GM23338 (cell line): Measurements from ENCODE around the gene GAB2. TPM values are rescaled to one million over a fixed set of nuclear protein-coding genes. Genes with fewer than 3 reads are reported as not detected.

Experiments used
- ATAC-seq: fragments of 200-7000 bp; cut with Tn5 transposase; 3 replicates; pipeline ENCODE4 v1.9.1; 2020
- DNase-seq: peaks from one replicate; pipeline ENCODE4 v3.0.0-alpha.2; 2015; ENCODE audit warnings: low spot score
- H2AFZ ChIP-seq: fragments of 200-600 bp; sonication (generic); 2 replicates; pipeline ENCODE4 v1.8.0; 2016; ENCODE audit warnings: antibody characterized with exemption, mild to moderate bottlenecking, moderate library complexity
- H3F3A ChIP-seq: fragments of 200-600 bp; sonication (generic); replicated peaks from 2 replicates; pipeline ENCODE4 v1.8.0; 2017; ENCODE audit warnings: antibody characterized with exemption, mixed run types, low read depth
- H3K27ac ChIP-seq: fragments of 200-600 bp; sonication (generic); 2 replicates; pipeline ENCODE4 v1.6.1; 2016; ENCODE audit warnings: low read depth
- H3K27me3 ChIP-seq: fragments of 200-600 bp; sonication (generic); 2 replicates; pipeline ENCODE4 v1.8.0; 2016; ENCODE audit warnings: mild to moderate bottlenecking, mixed run types, moderate library complexity; ENCODE audit not compliant: insufficient read depth
- H3K36me3 ChIP-seq: fragments of 200-600 bp; sonication (generic); 2 replicates; pipeline ENCODE4 v1.8.0; 2016; ENCODE audit warnings: mild to moderate bottlenecking; ENCODE audit not compliant: insufficient read depth
- H3K4me1 ChIP-seq: fragments of 200-600 bp; sonication (generic); 2 replicates; pipeline ENCODE4 v1.8.0; 2016; ENCODE audit warnings: mild to moderate bottlenecking, moderate library complexity; ENCODE audit not compliant: insufficient read depth
- H3K4me2 ChIP-seq: fragments of 200-600 bp; sonication (generic); 2 replicates; pipeline ENCODE4 v1.7.1; 2017; ENCODE audit warnings: mixed run types
- H3K4me3 ChIP-seq: fragments of 200-600 bp; sonication (generic); 2 replicates; pipeline ENCODE4 v1.6.1; 2016; ENCODE audit warnings: mixed run types
- H3K79me2 ChIP-seq: fragments of 200-600 bp; sonication (generic); replicated peaks from 2 replicates; pipeline ENCODE4 v1.8.0; 2017; ENCODE audit warnings: mild to moderate bottlenecking; ENCODE audit not compliant: insufficient read depth
- H3K9me2 ChIP-seq: fragments of 200-600 bp; sonication (generic); 2 replicates; pipeline ENCODE4 v1.8.0; 2017; ENCODE audit not compliant: insufficient read depth
- H4K20me1 ChIP-seq: fragments of 200-600 bp; sonication (generic); replicated peaks from 2 replicates; pipeline ENCODE4 v1.8.0; 2017; ENCODE audit warnings: mild to moderate bottlenecking; ENCODE audit not compliant: insufficient read depth
- H3K27ac Mint-ChIP-seq: 2 replicates; pipeline ENCODE4 v1.8.0; 2020; ENCODE audit warnings: inconsistent platforms, mild to moderate bottlenecking, moderate library complexity, mixed read lengths
- H3K27me3 Mint-ChIP-seq: 3 replicates; pipeline ENCODE4 v1.8.0; 2022; ENCODE audit warnings: low read depth, mild to moderate bottlenecking, moderate library complexity, mixed read lengths, inconsistent platforms; ENCODE audit not compliant: insufficient read depth, poor library complexity
- H3K36me3 Mint-ChIP-seq: 3 replicates; pipeline ENCODE4 v1.8.0; 2021; ENCODE audit warnings: low read depth, mild to moderate bottlenecking, inconsistent platforms, moderate library complexity, mixed read lengths
- H3K4me1 Mint-ChIP-seq: 3 replicates; pipeline ENCODE4 v1.8.0; 2020; ENCODE audit warnings: mild to moderate bottlenecking, inconsistent platforms, mixed read lengths
- H3K4me3 Mint-ChIP-seq: 3 replicates; pipeline ENCODE4 v1.8.0; 2021; ENCODE audit warnings: moderate library complexity, mild to moderate bottlenecking, inconsistent platforms, mixed read lengths
- H3K9me3 Mint-ChIP-seq: 3 replicates; pipeline ENCODE4 v1.8.0; 2020; ENCODE audit warnings: moderate library complexity, mild to moderate bottlenecking, inconsistent platforms, mixed read lengths
- CREB1 ChIP-seq: fragments of 250-450 bp; sonication (Bioruptor Pico); IDR thresholded peaks from 2 replicates; pipeline ENCODE4 v1.5.0; 2020; ENCODE audit warnings: low read depth, mild to moderate bottlenecking, moderate library complexity
- CTCF ChIP-seq, 2 experiments: fragments of 200-600 bp in 1 of 2; sonication (generic) in 1 of 2; conservative IDR thresholded peaks; 2 replicates each; pipeline versions ENCODE4 v1.5.1 to v1.6.1; 2016 to 2017; ENCODE audit warnings: antibody characterized with exemption in 2 of 2, low read depth in 2 of 2, mild to moderate bottlenecking in 2 of 2, moderate library complexity in 1 of 2
- ETS1 ChIP-seq: IDR thresholded peaks from 2 replicates; pipeline ENCODE4 v1.6.1; 2016; ENCODE audit warnings: antibody characterized with exemption
- EZH2 ChIP-seq: fragments of 200-600 bp; sonication (generic); IDR thresholded peaks from one replicate; pipeline ENCODE4 v1.8.0; 2017; ENCODE audit warnings: antibody characterized with exemption, mild to moderate bottlenecking, low read depth; ENCODE audit not compliant: unreplicated experiment
- EZH2phosphoT487 ChIP-seq: fragments of 200-600 bp; sonication (generic); IDR thresholded peaks from one replicate; pipeline ENCODE4 v1.8.1; 2018; ENCODE audit warnings: antibody characterized with exemption; ENCODE audit not compliant: unreplicated experiment
- JUNB ChIP-seq: IDR thresholded peaks from one replicate; pipeline ENCODE4 v1.6.1; 2016; ENCODE audit warnings: antibody characterized with exemption; ENCODE audit not compliant: unreplicated experiment
- NANOG ChIP-seq: IDR thresholded peaks from 2 replicates; pipeline ENCODE4 v1.6.1; 2016; ENCODE audit warnings: antibody characterized with exemption, borderline replicate concordance
- POLR2AphosphoS5 ChIP-seq: IDR thresholded peaks from 2 replicates; pipeline ENCODE4 v1.6.1; 2016; ENCODE audit warnings: antibody characterized with exemption, low read depth
- STAT1 ChIP-seq: IDR thresholded peaks from one replicate; pipeline ENCODE4 v1.6.1; 2016; ENCODE audit warnings: antibody characterized with exemption; ENCODE audit not compliant: unreplicated experiment
- ZNF114 ChIP-seq: fragments of 250-450 bp; sonication (Bioruptor Pico); IDR thresholded peaks from 2 replicates; pipeline ENCODE4 v1.5.0; 2020; ENCODE audit warnings: mild to moderate bottlenecking, moderate library complexity
- ZNF331 ChIP-seq: fragments of 250-450 bp; sonication (Bioruptor Pico); IDR thresholded peaks from 2 replicates; pipeline ENCODE4 v1.5.0; 2020; ENCODE audit warnings: low read depth, mild to moderate bottlenecking, moderate library complexity
- ZNF462 ChIP-seq: fragments of 250-450 bp; sonication (Bioruptor Pico); IDR thresholded peaks from 2 replicates; pipeline ENCODE4 v1.5.0; 2020; ENCODE audit warnings: mild to moderate bottlenecking, moderate library complexity
- polyA plus RNA-seq: library from polyadenylated mRNA; unstranded; fragments of >200 nt; fragmentation: Nextera tagmentation; extraction: Ambion mirVana; gene quantifications from 2 replicates; pipeline ENCODE4 v1.2.1, GENCODE V29; 2016
- total RNA-seq: library from RNA; depleted of rRNA; stranded (reverse); fragments of >200 nt; shearing (Covaris generic); gene quantifications from 2 replicates; pipeline ENCODE4 v1.2.3, GENCODE V29; 2014
- TF ChIP-seq, protein P1 (sequence below): IDR thresholded peaks from one replicate; pipeline ENCODE4 v1.6.1; 2018; ENCODE audit warnings: antibody characterized with exemption; ENCODE audit not compliant: unreplicated experiment

Gene GAB2
- total and polyA plus RNA-seq, 2 experiments from 2014 or later: 2.0 to 10.8 TPM

DNA sequence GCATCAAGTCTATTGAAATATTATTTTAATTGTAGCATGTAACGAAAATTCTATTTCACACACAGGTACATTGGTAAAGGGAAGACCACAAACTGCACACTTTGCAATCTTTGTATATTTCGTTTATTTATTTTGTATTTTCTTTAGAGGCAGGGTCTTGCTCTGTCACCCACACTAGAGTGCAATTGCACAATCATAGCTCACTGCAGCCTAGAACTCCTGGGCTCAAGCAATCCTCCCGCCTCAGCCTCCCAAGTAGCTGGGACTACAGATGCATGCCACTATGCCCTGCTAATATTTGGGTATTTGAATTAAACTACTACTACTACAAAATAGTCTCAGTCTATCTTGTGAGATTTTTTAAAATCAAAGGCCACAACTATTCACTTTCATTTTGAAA is 42.7 kb downstream of the GAB2 start (continued):
- no peak for TF ChIP-seq ZNF462
- no peak for TF ChIP-seq POLR2AphosphoS5
- no peak for TF ChIP-seq EZH2phosphoT487
- TF ChIP-seq ZNF331 (CRISPR knock-in tag): no peak
- no peak for TF ChIP-seq ZNF114 (CRISPR knock-in tag)

DNA sequence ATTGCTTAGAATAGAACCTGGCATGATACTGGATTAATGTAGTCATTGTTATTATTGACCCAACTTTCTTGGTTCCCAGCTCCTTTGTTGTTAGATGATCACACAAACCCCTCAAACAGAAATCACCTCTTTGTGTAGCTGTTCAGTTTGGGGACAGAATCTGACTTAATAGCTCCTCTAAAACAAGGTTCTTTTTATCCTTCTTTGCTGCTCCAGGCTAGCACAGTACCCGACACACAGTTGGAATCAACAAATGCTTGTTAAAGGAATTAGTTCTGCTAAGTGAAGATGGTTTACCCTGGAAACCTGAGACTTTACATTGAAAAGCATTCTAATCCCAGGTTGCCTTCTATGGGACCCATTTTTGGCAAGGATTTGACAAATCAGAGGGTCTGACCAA is 43.9 kb downstream of the GAB2 start:
- Mint-ChIP-seq H3K9me3 (peaks cover 3% of the 10 kb centered on the region; the same call in 2 of the 3 replicates), H3K4me3 (no peak overlapping the region), H3K27ac (no peak overlapping the region; the same call in 1 of the 2 replicates), H3K27me3 (peaks cover 2% of the 10 kb centered on the region), H3K4me1 (peaks cover 11% of the 10 kb centered on the region), H3K36me3 (0 out of 3 replicates have a peak, but pooled peaks cover 2% of the 10 kb centered on the region)
- H3K9me2 ChIP-seq: no peaks in the 10 kb centered on the region
- no peaks in the 10 kb centered on the region for H3F3A ChIP-seq
- TF ChIP-seq ETS1: no peak
- no peak for TF ChIP-seq NANOG
- TF ChIP-seq EZH2phosphoT487: no peak
- TF ChIP-seq POLR2AphosphoS5: no peak
- no peak for TF ChIP-seq JUNB
- TF ChIP-seq, protein P1, sequence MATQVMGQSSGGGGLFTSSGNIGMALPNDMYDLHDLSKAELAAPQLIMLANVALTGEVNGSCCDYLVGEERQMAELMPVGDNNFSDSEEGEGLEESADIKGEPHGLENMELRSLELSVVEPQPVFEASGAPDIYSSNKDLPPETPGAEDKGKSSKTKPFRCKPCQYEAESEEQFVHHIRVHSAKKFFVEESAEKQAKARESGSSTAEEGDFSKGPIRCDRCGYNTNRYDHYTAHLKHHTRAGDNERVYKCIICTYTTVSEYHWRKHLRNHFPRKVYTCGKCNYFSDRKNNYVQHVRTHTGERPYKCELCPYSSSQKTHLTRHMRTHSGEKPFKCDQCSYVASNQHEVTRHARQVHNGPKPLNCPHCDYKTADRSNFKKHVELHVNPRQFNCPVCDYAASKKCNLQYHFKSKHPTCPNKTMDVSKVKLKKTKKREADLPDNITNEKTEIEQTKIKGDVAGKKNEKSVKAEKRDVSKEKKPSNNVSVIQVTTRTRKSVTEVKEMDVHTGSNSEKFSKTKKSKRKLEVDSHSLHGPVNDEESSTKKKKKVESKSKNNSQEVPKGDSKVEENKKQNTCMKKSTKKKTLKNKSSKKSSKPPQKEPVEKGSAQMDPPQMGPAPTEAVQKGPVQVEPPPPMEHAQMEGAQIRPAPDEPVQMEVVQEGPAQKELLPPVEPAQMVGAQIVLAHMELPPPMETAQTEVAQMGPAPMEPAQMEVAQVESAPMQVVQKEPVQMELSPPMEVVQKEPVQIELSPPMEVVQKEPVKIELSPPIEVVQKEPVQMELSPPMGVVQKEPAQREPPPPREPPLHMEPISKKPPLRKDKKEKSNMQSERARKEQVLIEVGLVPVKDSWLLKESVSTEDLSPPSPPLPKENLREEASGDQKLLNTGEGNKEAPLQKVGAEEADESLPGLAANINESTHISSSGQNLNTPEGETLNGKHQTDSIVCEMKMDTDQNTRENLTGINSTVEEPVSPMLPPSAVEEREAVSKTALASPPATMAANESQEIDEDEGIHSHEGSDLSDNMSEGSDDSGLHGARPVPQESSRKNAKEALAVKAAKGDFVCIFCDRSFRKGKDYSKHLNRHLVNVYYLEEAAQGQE: no peak
- TF ChIP-seq CREB1 (CRISPR knock-in tag): no peak
- no peak for TF ChIP-seq ZNF114 (CRISPR knock-in tag)
- TF ChIP-seq EZH2: no peak
- no peak for TF ChIP-seq STAT1
- TF ChIP-seq CTCF (conservative IDR thresholded peaks at IDR 0.05; ENCODE audit: low read depth in 2 of 2): no peak
- TF ChIP-seq ZNF331 (CRISPR knock-in tag): no peak
- no peak overlapping the region for H3K27ac ChIP-seq
- DNase-seq: no peak
- no peak overlapping the region for H3K4me2 ChIP-seq
- H3K27me3 ChIP-seq: no peaks in the 10 kb centered on the region
- H3K4me3 ChIP-seq: no peak overlapping the region
- no peaks in the 10 kb centered on the region for H3K4me1 ChIP-seq
- no peaks in the 10 kb centered on the region for H4K20me1 ChIP-seq
- ATAC-seq: no peak
- no peaks in the 10 kb centered on the region for H3K79me2 ChIP-seq
- H2AFZ ChIP-seq: no peak overlapping the region
- no peaks in the 10 kb centered on the region; the same call in 1 of the 2 replicates for H3K36me3 ChIP-seq
